Colonic mucosa (tissue), 4 donors: ENCODE results near the gene TLX1. TPM values are rescaled to one million over a fixed set of nuclear protein-coding genes. Genes with fewer than 3 reads are reported as not detected.

ENCODE experiments used
- DNase-seq: peaks from one replicate; pipeline ENCODE4 v3.0.0-alpha.2; 2020
- H3K27ac ChIP-seq: fragments of 200-600 bp; one replicate; pipeline ENCODE4 v1.8.0; 2021
- H3K27me3 ChIP-seq: fragments of 200-600 bp; one replicate; pipeline ENCODE4 v1.8.0; 2021
- H3K36me3 ChIP-seq: fragments of 200-600 bp; one replicate; pipeline ENCODE4 v1.8.0; 2021
- H3K4me1 ChIP-seq: fragments of 200-600 bp; one replicate; pipeline ENCODE4 v1.8.0; 2021; ENCODE audit warnings: mild to moderate bottlenecking
- H3K4me3 ChIP-seq: fragments of 200-600 bp; one replicate; pipeline ENCODE4 v1.8.0; 2021
- H3K9ac ChIP-seq, 2 donors: one replicate each; pipeline ENCODE4 v1.7.0; 2013; ENCODE audit warnings: control low read depth in 2 of 2, low read depth in 2 of 2, low read length in 2 of 2
- H3K9me3 ChIP-seq: fragments of 200-600 bp; one replicate; pipeline ENCODE4 v1.8.0; 2021
- intact Hi-C: fragments of 100-400 bp; cut with DNase I; formaldehyde crosslinking; loops from one replicate; pipeline ENCODE4 v1.14.1; 2022
- total RNA-seq, 2 donors: library from RNA; stranded (reverse); fragmentation: NEBNext Ultra II Directional in 1 of 2; extraction: Animal tissue kit (Norgen Biotek cat#: 25700) in 1 of 2; gene quantifications; one replicate each; pipeline ENCODE4 v1.2.1, GENCODE V29; 2021
- TF ChIP-seq, protein P1 (sequence below): fragments of 200-600 bp; IDR thresholded peaks from one replicate; pipeline ENCODE4 v1.8.0; 2022; ENCODE audit warnings: antibody characterized with exemption, mild to moderate bottlenecking
- donor health status: healthy.
- donor health status: DM: no; HTN: no; CAD: no.
- donor health status: DM: no; HTN: no; CAD: no.

The TLX1 gene
- total RNA-seq, 2 donors from 2014 or later, result 0.21 to 0.52 TPM

DNA sequence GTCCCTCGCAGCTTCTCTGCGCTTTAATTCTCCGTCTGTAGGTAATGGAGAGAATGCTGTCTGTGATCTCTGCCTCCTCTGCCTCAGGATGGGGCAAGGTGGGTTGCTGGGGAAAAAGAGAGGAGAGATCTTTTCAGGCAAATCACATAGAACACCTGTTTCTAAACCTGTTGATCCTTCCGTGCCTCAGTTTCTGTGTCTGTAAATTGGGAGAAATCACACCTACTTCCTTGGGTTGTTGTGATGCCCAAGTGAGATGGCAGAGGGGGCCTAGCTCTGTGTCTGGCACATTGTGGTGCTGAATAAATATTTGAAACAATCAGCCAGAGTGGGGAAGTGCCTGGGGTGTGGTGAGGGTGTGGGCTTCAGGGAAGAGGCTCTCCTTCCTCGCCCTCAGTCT lies 40.5 kb upstream of the TLX1 start:
- H3K9ac ChIP-seq, result no peak overlapping the region
- H3K27me3 ChIP-seq, result peaks cover 7% of the 10 kb centered on the region
- H3K4me3 ChIP-seq, result no peak overlapping the region
- TF ChIP-seq, protein P1, sequence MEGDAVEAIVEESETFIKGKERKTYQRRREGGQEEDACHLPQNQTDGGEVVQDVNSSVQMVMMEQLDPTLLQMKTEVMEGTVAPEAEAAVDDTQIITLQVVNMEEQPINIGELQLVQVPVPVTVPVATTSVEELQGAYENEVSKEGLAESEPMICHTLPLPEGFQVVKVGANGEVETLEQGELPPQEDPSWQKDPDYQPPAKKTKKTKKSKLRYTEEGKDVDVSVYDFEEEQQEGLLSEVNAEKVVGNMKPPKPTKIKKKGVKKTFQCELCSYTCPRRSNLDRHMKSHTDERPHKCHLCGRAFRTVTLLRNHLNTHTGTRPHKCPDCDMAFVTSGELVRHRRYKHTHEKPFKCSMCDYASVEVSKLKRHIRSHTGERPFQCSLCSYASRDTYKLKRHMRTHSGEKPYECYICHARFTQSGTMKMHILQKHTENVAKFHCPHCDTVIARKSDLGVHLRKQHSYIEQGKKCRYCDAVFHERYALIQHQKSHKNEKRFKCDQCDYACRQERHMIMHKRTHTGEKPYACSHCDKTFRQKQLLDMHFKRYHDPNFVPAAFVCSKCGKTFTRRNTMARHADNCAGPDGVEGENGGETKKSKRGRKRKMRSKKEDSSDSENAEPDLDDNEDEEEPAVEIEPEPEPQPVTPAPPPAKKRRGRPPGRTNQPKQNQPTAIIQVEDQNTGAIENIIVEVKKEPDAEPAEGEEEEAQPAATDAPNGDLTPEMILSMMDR, result no peak
- no peaks in the 10 kb centered on the region for H3K4me1 ChIP-seq
- H3K36me3 ChIP-seq, result no peaks in the 10 kb centered on the region
- intact Hi-C loops, result no loop called here
- DNase-seq, result no peak
- no peak overlapping the region for H3K27ac ChIP-seq
- H3K9me3 ChIP-seq, result no peaks in the 10 kb centered on the region

DNA sequence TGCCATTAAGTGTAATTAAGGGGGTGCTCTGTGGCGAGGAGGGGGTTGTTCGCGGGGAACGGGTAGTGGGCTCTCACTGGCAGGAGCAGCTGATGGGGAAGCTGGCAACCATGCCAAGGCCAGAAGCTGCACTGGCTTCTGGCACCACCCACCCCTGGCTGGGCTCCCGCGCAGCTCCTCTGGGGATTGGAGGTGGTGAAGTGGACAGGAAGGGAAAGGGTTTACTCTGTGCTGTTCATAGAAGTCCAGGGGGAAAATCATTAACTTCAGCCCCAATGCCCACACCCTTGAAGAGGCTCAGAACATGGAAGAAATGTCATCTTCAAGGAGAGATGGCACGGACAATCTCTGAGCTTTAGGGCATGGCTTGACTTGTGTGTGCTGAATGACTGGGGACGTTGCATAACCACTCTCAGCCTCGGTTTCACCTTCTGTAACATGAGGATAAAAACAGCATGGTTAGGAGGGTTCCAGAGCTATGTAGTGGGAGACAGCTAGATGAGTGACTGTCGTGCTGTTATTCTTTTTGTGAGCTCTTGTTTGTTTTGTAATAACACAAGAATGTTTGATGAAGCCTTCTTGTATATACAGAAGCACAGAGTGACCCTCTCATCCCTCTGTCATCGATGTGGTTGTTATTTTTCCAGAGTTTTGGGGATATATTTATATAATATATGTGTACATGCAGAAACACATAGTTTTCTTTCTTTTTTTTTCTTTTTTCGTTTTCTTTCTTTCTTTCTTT lies 39.4 kb upstream of the TLX1 start:
- H3K36me3 ChIP-seq, result no peaks in the 10 kb centered on the region
- TF ChIP-seq, protein P1, result no peak
- H3K9me3 ChIP-seq, result no peaks in the 10 kb centered on the region
- no peaks in the 10 kb centered on the region for H3K4me1 ChIP-seq
- H3K27me3 ChIP-seq, result peaks cover 7% of the 10 kb centered on the region
- intact Hi-C loops, result no loop called here
- no peak overlapping the region for H3K9ac ChIP-seq
- H3K4me3 ChIP-seq, result no peak overlapping the region
- H3K27ac ChIP-seq, result no peak overlapping the region
- DNase-seq, result no peak

DNA sequence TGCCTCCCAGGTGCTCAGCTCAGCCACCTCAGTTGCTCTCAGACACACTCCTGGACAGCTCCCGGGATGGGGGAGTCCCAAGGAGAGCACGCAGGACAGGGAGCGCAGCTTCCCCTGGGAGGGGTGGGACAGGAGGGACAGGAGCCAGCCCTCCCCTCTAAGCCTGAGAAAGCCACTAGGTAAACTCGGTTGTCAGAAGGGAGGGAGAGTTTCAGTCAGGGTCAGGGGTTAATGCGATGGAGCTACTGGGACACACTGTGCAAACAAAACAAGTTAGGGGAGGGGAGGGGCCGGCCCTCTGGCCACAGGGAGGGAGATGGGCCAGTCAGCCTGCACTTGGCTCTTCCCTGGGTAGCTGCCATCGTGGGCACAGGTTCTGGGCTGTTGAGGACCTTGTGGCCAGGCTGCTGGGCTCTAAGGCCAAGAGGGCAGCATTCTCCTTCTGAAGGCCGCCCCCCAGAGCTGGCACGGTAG lies 38.2 kb upstream of the TLX1 start:
- H3K27me3 ChIP-seq, result peaks cover 7% of the 10 kb centered on the region
- TF ChIP-seq, protein P1, result no peak
- H3K9me3 ChIP-seq, result no peaks in the 10 kb centered on the region
- H3K36me3 ChIP-seq, result no peaks in the 10 kb centered on the region
- no peak overlapping the region for H3K9ac ChIP-seq
- no peak overlapping the region for H3K27ac ChIP-seq
- DNase-seq, result no peak
- intact Hi-C loops, result no loop called here
- H3K4me1 ChIP-seq, result no peaks in the 10 kb centered on the region
- no peak overlapping the region for H3K4me3 ChIP-seq

DNA sequence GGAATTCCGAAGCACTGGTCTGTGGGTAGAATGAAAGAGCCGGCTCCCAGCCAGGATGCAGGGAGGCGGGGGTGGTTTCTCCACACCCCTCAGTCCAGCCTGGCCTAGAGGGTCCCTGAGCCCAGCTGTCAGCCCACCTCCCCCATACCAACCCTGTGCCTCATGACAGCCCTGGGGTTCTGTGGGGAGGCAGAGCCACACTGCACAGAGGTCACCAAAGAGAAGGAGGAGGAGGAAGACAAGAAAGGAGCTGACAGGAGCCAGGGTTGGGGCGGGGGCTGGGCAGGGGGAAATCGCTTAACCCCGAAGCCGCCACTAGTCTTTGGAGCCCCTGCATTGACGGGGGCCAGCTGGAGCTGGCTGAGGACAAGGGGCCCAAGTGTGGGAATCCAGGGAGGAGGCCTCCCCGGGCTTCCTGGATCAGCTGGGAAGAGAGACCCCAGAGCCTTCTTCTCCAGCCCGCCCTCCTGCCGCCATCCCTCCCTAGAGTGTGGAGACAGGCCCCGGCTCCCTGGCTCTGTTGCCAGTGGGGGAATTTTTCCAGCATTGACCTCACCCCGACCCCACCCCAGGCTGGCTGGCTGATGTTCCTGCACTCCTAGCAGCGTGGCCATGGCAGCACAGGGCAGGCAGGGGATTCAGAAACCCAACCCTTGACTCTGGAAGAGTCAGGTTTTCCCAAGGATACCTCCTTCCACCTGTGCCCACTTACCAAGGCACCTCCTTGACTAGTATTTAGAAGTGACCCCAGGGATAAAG lies 36.8 kb upstream of the TLX1 start:
- H3K27me3 ChIP-seq, result no peaks in the 10 kb centered on the region
- no peak overlapping the region for H3K9ac ChIP-seq
- no peak for DNase-seq
- H3K36me3 ChIP-seq, result no peaks in the 10 kb centered on the region
- no peaks in the 10 kb centered on the region for H3K9me3 ChIP-seq
- H3K4me1 ChIP-seq, result no peaks in the 10 kb centered on the region
- H3K4me3 ChIP-seq, result no peak overlapping the region
- H3K27ac ChIP-seq, result no peak overlapping the region
- TF ChIP-seq, protein P1, result no peak
- intact Hi-C loops, result loop anchor here (2.0 kb wide), 1 partner anchor 49 kb away; no protein-coding TSS in a partner anchor

DNA sequence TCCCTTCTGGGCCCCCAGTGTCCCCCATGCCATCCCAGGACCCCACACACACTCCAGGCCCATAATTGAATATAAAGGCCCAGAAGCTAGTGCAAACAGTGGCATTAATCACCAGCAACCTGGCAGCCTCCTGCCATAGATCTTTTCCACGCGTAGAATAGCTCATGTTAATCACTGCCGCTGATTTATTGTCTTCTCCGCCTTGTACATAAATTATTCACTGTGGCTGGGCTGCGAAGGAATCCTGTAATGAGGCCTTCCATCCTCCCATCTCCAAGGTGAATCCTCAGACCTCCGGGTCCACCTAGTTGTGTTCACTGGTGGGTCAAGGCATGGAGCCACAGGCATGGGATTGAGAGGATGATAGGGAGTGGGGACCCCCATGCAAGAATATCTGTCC lies 36.1 kb upstream of the TLX1 start:
- no peak overlapping the region for H3K4me3 ChIP-seq
- H3K9ac ChIP-seq, result no peak overlapping the region
- H3K36me3 ChIP-seq, result no peaks in the 10 kb centered on the region
- TF ChIP-seq, protein P1, result no peak
- no peaks in the 10 kb centered on the region for H3K4me1 ChIP-seq
- intact Hi-C loops, result loop anchor here (2.0 kb wide), 1 partner anchor 48 kb away; no protein-coding TSS in a partner anchor
- H3K27me3 ChIP-seq, result no peaks in the 10 kb centered on the region
- H3K9me3 ChIP-seq, result no peaks in the 10 kb centered on the region
- peak overlapping the region; percentile 32 for H3K27ac ChIP-seq
- DNase-seq, result no peak
